Right renal pelvis (tissue), 4 donors: ENCODE data around the gene NUDT7. TPM values are rescaled to one million over a fixed set of nuclear protein-coding genes. Genes with fewer than 3 reads are reported as not detected.
A peak's percentile ranks its signal among the peaks of the same experiment; 100 is the strongest.

Experiments used
- DNase-seq, 4 donors: peaks; one replicate each; pipeline ENCODE4 v3.0.0-alpha.2; 2013; ENCODE audit warnings: low read depth in 4 of 4, low spot score in 3 of 4, missing footprints in 1 of 4
- polyA plus RNA-seq, 4 donors: library from polyadenylated mRNA; unstranded; fragments of 120-200 nt; gene quantifications; one replicate each; pipeline ENCODE4 v1.2.1, GENCODE V29; 2013; ENCODE audit not compliant: insufficient read length in 4 of 4

The NUDT7 gene
- polyA plus RNA-seq, 4 donors = 10.3 to 14.2 (median 12.2) TPM

DNA sequence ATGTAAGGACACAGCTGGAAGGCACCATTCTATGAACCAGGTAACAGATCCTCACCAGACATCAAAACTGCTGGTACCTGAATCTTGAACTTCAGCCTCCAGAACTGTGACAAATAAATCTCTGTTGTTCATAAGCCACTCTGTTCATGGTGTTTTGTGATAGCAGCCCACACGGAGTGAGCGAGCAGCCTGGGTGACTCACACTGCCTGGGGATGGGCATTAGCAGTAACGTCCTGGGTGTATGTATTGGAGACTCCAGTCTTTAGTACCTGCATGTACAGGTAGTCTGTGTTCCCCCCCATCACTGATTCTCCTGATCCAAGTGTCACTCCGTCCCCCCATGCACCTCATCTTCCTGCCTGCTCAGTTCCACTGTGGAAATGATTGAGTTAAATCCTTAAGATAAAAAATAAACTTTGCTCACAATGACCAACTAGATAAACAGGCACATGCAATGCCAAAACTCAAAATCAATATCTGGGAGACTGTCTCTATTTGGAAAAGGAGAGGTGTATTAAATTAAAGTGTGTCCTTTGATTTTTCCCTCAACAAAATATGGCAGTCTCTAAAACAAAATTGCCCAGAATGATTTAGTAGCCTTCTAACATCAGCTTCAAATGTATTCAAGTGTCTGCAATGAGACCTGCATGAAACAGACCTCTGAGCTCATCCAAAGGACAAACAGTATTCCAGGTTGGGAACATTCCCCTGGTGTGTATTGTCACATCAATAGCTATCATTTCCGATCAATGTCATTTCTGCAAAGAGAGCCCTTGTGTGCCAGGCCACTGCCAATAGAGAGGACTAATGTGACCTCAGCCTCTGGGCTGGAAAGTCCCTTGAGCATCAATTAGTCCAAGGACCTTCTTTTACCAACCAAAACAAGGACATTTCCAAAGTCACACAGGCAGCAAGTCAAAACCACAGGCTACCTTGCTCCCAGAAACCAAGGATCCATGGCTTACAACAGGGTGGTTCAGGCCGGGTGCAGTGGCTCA lies 53.9 kb downstream of the NUDT7 start:
- DNase-seq = no peak

DNA sequence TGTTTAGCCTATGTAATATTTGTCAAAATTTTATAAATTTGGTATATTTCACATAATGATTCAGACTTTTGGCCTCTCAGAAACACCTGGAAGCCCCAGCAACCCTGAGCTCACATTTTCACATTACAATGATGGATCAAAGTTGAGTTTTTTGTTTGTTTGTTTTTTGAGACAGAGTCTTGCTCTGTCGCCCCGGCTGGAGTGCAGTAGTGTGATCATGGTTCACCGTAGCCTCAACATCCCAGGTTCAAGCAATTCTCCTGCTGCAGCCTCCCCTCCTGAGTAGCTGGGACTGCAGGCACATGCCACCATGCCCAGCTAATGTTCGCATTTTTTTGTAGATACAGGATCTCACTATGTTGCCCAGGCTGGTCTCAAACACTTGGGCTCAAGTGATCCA lies 55.4 kb downstream of the NUDT7 start:
- DNase-seq = no peak

GRCh38 chr16:77780378-77780837 lies 58.1 kb downstream of the NUDT7 start:
- no peak for DNase-seq

GRCh38 chr16:77781091-77781490 lies 58.8 kb downstream of the NUDT7 start:
- DNase-seq = no peak

GRCh38 chr16:77782694-77783093 lies 60.4 kb downstream of the NUDT7 start:
- DNase-seq = no peak

DNA sequence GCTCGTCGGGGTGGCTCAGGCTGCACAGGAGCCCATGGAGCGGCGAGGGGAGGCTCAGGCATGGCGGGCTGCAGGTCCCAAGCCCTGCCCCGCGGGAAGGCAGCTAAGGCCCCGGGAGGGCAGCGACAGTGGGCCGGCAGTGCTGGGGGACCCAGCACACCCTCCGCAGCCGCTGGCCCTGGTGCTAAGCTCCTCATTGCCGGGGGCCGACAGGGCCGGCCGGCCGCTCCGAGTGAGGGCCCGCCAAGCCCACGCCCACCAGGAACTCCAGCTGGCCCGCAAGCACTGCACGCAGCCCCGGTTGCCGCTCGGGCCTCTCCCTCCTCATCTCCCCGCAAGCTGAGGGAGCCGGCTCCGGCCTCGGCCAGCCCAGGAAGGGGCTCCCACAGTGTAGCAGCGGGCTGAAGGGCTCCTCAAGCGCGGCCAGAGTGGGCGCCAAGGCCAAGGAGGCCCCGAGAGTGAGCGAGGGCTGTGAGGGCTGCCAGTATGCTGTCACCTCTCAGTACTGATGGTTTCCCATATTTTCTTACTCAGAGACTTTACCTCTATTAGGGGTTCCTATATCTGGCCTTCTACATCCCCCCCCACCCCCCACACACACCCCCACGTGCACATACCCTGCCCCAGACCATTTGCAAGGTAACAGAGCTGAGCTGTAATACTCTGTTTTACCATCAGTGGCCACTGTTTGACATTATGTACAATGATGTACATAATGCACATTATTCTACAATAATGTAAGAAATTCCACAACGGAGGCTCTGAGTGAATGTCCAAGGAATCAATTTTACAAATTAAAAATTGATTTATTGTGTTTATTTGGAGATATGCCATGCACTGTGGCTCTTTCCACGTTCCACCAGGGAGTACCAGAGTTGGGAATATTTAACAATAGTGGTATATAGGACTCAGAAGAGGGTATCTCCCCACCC lies 62.4 kb downstream of the NUDT7 start:
- no peak for DNase-seq

DNA sequence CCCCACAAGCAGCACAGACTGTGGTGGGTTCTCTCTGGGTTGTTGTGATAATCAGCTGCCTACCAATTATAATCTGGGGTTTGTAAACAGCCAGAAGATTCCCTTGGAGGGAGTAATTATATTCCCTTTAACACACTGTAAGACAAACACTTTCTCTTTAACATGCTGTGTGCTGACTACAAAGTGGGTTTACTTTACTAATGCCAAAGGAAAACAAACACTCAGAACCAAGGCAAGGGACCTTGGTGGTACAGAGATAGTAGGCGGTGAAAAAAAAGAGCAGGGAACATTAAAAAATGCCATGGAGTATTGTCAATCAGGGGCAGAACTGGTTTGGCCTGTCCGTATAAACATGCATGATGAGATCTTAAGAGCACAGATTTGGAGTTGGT lies 63.1 kb downstream of the NUDT7 start:
- DNase-seq = no peak

GRCh38 chr16:77786186-77786847 lies 64.0 kb downstream of the NUDT7 start:
- DNase-seq = no peak

GRCh38 chr16:77787452-77787851 lies 65.1 kb downstream of the NUDT7 start:
- DNase-seq = no peak

DNA sequence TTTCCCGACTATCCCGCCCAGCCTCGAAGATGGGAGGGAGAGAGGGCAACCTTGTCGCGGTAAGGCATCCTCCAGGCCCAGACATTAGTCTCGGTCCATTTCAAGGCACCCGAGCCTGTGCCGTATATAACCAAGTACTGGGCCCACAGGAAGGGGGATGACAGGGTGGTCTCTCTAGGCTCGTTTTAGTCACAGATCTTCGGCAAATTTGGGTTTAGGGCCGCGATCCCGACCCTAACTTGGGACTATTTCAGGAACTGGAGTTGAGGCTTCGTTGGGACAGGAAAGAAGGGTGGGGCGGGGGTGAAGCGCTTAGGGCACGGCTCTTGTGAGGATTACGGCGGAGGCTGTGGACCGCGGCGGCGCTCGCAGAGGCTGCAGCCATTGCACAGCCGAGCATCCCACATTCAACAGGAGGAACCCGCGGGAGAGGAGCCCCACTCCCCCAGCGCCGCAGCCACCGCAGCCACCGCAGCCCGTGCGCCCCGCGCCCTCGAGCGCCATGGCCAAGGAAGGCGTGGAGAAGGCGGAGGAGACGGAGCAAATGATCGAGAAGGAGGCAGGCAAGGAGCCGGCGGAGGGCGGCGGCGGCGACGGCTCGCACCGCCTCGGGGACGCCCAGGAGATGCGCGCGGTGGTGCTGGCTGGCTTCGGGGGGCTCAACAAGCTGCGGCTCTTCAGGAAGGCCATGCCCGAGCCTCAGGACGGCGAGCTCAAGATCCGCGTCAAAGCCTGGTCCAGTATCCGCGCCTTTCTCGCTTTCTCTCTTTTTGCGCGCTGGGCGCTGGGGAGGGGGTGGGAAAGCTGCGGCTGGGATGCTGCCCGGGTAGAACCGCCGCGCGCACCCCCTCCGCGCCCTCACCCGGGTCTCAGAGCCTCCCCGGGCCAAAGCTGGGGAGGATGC lies 66.1 kb downstream of the NUDT7 start, which contains the start of gene VAT1L:
Gene VAT1L (plus strand): TSS at position 384 of the 904 bp plus-strand sequence. CDS start 119 bp downstream, at position 503.
- DNase-seq = peak; percentile 23 to 47 (median 32)

DNA sequence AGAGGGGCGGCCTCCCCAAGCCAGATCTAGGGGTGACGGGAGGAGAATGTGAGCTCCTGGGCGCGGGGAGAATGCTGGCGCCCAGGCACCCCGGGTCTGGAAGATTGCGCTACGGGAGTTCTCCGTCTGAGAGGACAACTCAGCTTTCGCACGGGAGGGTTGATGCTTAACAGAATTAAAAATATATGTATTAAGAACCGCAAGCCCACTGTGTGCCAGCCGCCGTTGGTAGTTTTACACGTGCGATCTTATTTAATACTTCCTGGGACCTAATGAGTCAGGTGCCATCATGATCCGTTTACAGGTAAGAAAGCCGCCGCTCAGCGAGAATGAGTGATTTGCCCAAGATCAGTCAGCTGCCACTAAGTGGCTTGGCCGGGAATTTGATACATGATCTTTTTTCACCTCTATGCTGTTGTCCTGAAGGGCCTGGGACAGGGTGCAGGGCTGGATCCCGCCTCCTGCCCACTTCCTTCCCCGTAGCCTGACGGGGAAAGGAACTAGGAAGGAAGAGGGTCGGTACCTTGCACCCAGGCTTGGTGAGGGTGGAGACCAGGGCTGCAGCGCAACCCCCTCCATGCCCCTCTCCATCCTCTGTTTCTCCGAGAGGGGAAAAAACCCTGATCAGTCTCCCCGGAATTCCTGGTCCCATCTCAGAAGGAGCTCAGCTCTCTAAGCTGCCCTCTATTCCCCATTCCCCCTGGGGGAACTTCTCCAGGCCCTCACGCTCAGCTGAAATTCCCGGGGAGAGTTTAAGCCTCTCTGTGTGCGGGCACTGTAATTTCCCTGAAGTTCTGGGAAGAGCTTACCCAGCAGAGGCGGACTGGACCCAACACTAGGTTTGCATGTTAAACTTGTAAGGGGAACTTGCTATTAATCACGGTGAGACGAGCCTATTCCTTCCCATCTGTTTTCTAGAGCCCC lies 67.0 kb downstream of the NUDT7 start:
- DNase-seq = no peak

DNA sequence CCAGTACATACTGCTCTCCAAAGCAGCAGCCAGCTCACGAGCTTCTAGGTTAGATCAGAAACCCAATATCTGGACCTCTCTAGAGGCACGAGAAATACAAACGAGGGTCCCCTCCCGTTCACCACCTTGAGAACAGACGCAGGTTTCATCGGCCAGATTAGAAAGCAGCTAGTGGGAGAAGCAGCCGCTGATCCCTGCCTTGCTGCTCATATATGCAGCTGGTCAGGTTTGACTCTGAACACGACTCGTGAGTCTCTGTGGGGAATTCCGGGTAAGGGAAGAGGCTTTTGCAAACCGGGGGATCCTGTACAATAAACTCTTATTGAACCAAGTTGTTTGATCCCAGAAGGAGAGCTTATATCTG lies 67.7 kb downstream of the NUDT7 start:
- no peak for DNase-seq

GRCh38 chr16:77790912-77791311 lies 68.6 kb downstream of the NUDT7 start:
- DNase-seq = no peak

Other genes with a start within 250 kb of the NUDT7 start
- 1 to 10 TPM; 4.9 to 6.1 (median 5.5) TPM for gene VAT1L, start 66.0 kb downstream of the NUDT7 start, polyA plus RNA-seq